Measurements from ENCODE around the gene PCSK9. TPM values are rescaled to one million over a fixed set of nuclear protein-coding genes. Genes with fewer than 3 reads are reported as not detected.
A peak's percentile ranks its signal among the peaks of the same experiment; 100 is the strongest.

The PCSK9 gene
- polyA plus RNA-seq, 1 donor from 2014 or later, result not detected

GRCh38 chr1:55067914-55068313 is 28.6 kb downstream of the PCSK9 start:
- Mint-ChIP-seq H3K27me3 (no peaks in the 10 kb centered on the region), H3K4me3 (no peak overlapping the region), H3K27ac (peak overlapping the region in 1 of 3 donors; percentile 11), H3K9me3 (no peaks in the 10 kb centered on the region), H3K36me3 (peaks cover 5% of the 10 kb centered on the region), H3K4me1 (peaks cover 0 to 4% (median 0%) of the 10 kb centered on the region in 3 donors)

- H3K9me3 Mint-ChIP-seq, result no peaks in the 10 kb centered on the region
- peaks cover 5% of the 10 kb centered on the region for H3K36me3 Mint-ChIP-seq
- no peak overlapping the region for H3K4me3 Mint-ChIP-seq
- H3K27ac Mint-ChIP-seq, result peak overlapping the region in 2 of 3 donors; percentile 3 to 26
- peaks cover 0 to 4% (median 0%) of the 10 kb centered on the region in 3 donors for H3K4me1 Mint-ChIP-seq
- H3K27me3 Mint-ChIP-seq, result no peaks in the 10 kb centered on the region
Measured at GRCh38 chr1:55068638-55069037, 29.3 kb downstream of the PCSK9 start.

- no peak overlapping the region for H3K4me3 Mint-ChIP-seq
- H3K27me3 Mint-ChIP-seq, result no peaks in the 10 kb centered on the region
- H3K4me1 Mint-ChIP-seq, result peaks cover 0 to 4% (median 0%) of the 10 kb centered on the region in 3 donors
- no peaks in the 10 kb centered on the region for H3K9me3 Mint-ChIP-seq
- peak overlapping the region in 1 of 3 donors; percentile 3 for H3K27ac Mint-ChIP-seq
- peaks cover 5% of the 10 kb centered on the region for H3K36me3 Mint-ChIP-seq
Measured at GRCh38 chr1:55069280-55069679, 29.9 kb downstream of the PCSK9 start.

GRCh38 chr1:55070293-55071164 is 31.2 kb downstream of the PCSK9 start:
- Mint-ChIP-seq H3K36me3 (peaks cover 5% of the 10 kb centered on the region), H3K9me3 (no peaks in the 10 kb centered on the region), H3K4me3 (peak overlapping the region in 2 of 4 donors; percentile 19 to 44), H3K27me3 (no peaks in the 10 kb centered on the region), H3K4me1 (no peaks in the 10 kb centered on the region), H3K27ac (peak overlapping the region in 2 of 3 donors; percentile 55 to 77)

GRCh38 chr1:55071477-55071876 is 32.1 kb downstream of the PCSK9 start:
- peaks cover 5% of the 10 kb centered on the region for H3K36me3 Mint-ChIP-seq
- H3K4me3 Mint-ChIP-seq, result no peak overlapping the region
- no peaks in the 10 kb centered on the region for H3K4me1 Mint-ChIP-seq
- H3K9me3 Mint-ChIP-seq, result no peaks in the 10 kb centered on the region
- peak overlapping the region in 1 of 3 donors; percentile 61 for H3K27ac Mint-ChIP-seq
- no peaks in the 10 kb centered on the region for H3K27me3 Mint-ChIP-seq

DNA sequence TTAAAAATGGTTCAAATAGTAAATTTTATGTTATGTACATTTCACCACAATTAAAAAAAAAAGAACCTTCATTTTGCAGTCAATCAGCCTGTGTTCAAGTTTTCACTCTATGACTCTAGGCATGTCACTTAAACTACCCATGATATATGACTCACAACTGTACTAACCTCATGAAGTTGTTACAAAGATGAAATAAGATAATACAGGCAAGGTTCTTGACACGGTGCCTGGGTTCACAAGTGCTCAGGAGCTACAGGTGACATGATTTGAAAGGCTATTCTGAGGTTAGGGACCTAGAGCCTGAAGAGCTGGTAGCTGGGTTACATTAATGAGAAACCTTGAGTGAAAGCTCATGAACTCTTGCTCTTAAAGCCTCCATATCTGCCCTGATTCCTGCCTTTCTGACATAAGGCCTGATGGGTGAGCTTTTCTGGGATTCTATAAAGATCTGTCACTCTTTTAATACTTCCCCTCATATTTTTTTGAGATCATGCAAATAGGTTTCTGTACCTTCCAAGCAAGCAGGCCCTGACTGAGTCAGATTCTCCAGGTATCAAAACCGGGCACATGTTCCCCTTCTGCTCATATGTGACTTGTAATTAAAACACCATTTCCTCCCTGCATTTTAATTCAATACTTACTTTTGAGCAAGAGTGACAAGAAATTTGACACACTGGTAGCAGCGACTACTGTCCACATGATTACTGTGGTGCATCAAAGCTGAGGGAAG is 34.0 kb downstream of the PCSK9 start:
- H3K4me3 Mint-ChIP-seq, result no peak overlapping the region
- H3K9me3 Mint-ChIP-seq, result no peaks in the 10 kb centered on the region
- no peaks in the 10 kb centered on the region for H3K4me1 Mint-ChIP-seq
- peaks cover 7% of the 10 kb centered on the region for H3K36me3 Mint-ChIP-seq
- peak overlapping the region in 1 of 3 donors; percentile 8 for H3K27ac Mint-ChIP-seq
- H3K27me3 Mint-ChIP-seq, result no peaks in the 10 kb centered on the region

DNA sequence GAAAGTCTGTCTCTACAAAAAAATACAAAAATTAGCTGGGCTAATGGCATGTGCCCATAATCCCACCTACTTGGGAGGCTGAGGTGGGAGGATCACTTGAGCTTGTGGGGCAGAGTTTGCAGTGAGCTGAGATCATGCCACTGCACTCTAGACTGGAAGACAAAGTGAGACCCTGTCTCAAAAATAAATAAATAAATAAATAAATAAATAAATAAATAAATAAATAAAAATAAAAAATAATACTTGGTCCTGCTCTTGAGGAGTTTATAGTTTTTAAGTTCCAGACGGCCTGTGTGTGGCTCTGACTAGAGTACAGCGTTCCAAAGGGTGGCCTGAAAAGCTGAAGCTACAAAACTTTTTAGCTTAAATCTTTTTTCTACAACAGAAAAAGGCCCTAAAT is 35.1 kb downstream of the PCSK9 start:
- H3K4me1 Mint-ChIP-seq, result no peaks in the 10 kb centered on the region
- no peak overlapping the region for H3K4me3 Mint-ChIP-seq
- no peaks in the 10 kb centered on the region for H3K27me3 Mint-ChIP-seq
- peaks cover 7% of the 10 kb centered on the region for H3K36me3 Mint-ChIP-seq
- no peaks in the 10 kb centered on the region for H3K9me3 Mint-ChIP-seq
- H3K27ac Mint-ChIP-seq, result no peak overlapping the region

- Mint-ChIP-seq H3K4me1 (no peaks in the 10 kb centered on the region), H3K27ac (no peak overlapping the region), H3K36me3 (peaks cover 1% of the 10 kb centered on the region), H3K9me3 (no peaks in the 10 kb centered on the region), H3K4me3 (no peak overlapping the region), H3K27me3 (no peaks in the 10 kb centered on the region)
Measured at GRCh38 chr1:55076356-55076755, 37.0 kb downstream of the PCSK9 start.

DNA sequence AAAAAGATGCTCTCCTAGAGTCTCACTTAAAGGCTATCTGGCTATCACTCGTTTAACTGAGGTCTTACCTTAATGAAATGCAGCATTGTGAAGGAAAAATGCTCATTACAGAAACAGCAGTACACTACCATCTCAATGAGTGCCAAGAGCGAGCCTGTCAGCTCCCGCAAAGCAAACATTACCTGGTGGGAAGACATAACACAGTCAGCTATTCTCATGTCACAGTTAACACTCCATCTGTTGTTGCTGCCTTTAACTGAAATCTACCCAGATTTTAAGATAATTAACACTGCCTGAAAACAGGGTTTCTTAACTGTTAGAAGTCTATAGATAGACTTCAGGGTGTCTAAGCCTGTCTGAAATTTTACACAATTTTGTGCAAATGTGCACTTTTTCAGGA is 39.1 kb downstream of the PCSK9 start:
- H3K4me3 Mint-ChIP-seq, result no peak overlapping the region
- H3K27me3 Mint-ChIP-seq, result no peaks in the 10 kb centered on the region
- H3K9me3 Mint-ChIP-seq, result no peaks in the 10 kb centered on the region
- H3K36me3 Mint-ChIP-seq, result peaks cover 1% of the 10 kb centered on the region
- no peak overlapping the region for H3K27ac Mint-ChIP-seq
- no peaks in the 10 kb centered on the region for H3K4me1 Mint-ChIP-seq

DNA sequence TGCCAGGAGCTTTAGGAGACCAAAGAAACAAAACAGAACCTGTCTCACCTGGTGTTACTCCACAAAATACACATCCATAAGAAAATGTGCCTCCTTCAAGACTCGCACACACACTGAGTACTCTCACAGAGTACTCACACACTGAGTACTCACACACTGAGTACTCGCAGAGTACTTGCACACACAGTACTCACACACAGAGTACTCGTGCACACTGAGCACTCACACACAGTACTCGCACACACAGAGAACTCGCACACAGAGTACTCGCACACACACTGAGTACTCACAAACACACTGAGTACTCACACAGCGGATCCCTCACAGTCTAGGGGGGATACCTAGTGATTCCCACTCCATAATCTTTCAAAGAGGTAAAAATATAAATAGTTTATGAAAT is 40.3 kb downstream of the PCSK9 start:
- Mint-ChIP-seq H3K4me1 (no peaks in the 10 kb centered on the region), H3K4me3 (no peak overlapping the region), H3K27ac (no peak overlapping the region), H3K9me3 (no peaks in the 10 kb centered on the region), H3K36me3 (peaks cover 1% of the 10 kb centered on the region), H3K27me3 (no peaks in the 10 kb centered on the region)

GRCh38 chr1:55081188-55081904 is 42.0 kb downstream of the PCSK9 start:
- peak overlapping the region in 1 of 3 donors; percentile 54 for H3K27ac Mint-ChIP-seq
- no peak overlapping the region for H3K4me3 Mint-ChIP-seq
- peaks cover 3% of the 10 kb centered on the region for H3K36me3 Mint-ChIP-seq
- H3K27me3 Mint-ChIP-seq, result no peaks in the 10 kb centered on the region
- no peaks in the 10 kb centered on the region for H3K9me3 Mint-ChIP-seq
- no peaks in the 10 kb centered on the region for H3K4me1 Mint-ChIP-seq

DNA sequence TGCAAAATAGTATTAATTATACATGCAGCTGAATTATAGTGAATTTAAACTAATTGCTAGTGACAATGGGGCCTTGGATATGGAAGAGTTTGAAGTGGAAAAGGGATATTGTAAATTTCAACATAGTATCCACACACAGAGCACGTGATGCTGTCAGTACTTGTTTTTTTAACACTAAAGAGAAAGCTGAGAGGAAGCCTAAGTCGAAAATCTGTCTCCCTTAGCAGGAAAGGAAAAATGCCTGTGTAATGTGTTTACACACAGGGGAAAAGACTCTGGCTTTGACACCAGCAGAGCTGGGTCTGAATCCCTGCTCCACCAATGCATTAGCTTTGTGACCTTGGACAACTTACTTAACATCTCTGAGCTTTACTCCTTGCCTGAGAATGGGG is 42.6 kb downstream of the PCSK9 start:
- Mint-ChIP-seq H3K27ac (peak overlapping the region in 2 of 3 donors; percentile 29 to 54), H3K4me3 (no peak overlapping the region), H3K27me3 (no peaks in the 10 kb centered on the region), H3K9me3 (no peaks in the 10 kb centered on the region), H3K36me3 (peaks cover 3% of the 10 kb centered on the region), H3K4me1 (no peaks in the 10 kb centered on the region)

GRCh38 chr1:55084257-55084656 is 44.9 kb downstream of the PCSK9 start:
- Mint-ChIP-seq H3K4me3 (peak overlapping the region in 1 of 4 donors; percentile 63), H3K27ac (no peak overlapping the region), H3K4me1 (peaks cover 0 to 4% (median 0%) of the 10 kb centered on the region in 3 donors), H3K27me3 (no peaks in the 10 kb centered on the region), H3K9me3 (no peaks in the 10 kb centered on the region), H3K36me3 (peaks cover 2% of the 10 kb centered on the region)

DNA sequence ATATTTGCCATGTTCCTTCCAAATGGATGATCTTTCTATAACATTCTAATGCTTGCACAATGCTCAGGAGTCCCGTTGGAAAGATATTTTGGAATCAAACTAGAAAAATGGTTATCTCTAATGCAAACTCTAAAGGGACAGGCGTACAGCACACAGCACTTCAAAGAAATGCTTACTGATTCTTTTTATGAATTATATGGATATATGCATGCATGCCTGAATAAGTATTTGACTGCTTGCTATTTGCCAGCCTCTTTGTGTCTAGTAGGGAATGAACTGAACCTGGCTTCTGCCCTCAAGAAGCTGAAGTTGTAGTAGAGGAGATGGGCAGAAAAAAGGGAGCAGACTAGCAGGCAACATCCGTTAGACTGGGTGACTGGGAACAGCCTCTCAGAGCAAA is 48.1 kb downstream of the PCSK9 start:
- Mint-ChIP-seq H3K27me3 (no peaks in the 10 kb centered on the region), H3K9me3 (no peaks in the 10 kb centered on the region), H3K4me3 (peak overlapping the region in 1 of 4 donors; percentile 33), H3K27ac (peak overlapping the region in 1 of 3 donors; percentile 55), H3K4me1 (peaks cover 0 to 4% (median 0%) of the 10 kb centered on the region in 3 donors), H3K36me3 (peaks cover 4% of the 10 kb centered on the region)

DNA sequence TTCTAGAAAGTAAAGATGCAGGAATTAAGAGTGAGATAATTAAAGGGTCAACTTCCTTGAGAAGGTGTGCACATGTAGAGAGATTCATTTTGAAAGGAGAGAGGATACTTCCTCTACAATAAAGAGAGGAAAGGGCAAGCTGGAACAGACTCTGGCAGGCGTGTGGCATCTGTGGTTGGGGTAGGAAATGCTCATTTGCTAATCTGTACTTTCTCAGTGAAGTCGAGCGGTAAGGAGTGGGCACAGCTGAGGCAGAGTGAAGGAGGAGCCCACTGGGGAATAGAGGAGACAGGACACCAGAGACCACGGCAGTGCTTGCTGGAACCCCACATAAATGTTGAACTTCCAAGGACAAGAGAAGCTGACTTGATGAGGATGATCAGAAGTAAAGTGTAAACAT is 49.1 kb downstream of the PCSK9 start:
- peaks cover 0 to 4% (median 0%) of the 10 kb centered on the region in 3 donors for H3K4me1 Mint-ChIP-seq
- no peaks in the 10 kb centered on the region for H3K27me3 Mint-ChIP-seq
- H3K4me3 Mint-ChIP-seq, result no peak overlapping the region
- H3K36me3 Mint-ChIP-seq, result peaks cover 4% of the 10 kb centered on the region
- peak overlapping the region in 2 of 3 donors; percentile 2 to 22 for H3K27ac Mint-ChIP-seq
- no peaks in the 10 kb centered on the region for H3K9me3 Mint-ChIP-seq
